GM18868 (cell line): ENCODE data around the gene BANK1.
"Not testable (repeated sequence)": the region's sequence is repeated elsewhere in the genome, so short reads cannot be mapped to it uniquely, and the experiment has no call there.

Experiments used
- ATAC-seq: cut with Tn5 transposase; IDR thresholded peaks from one replicate; pipeline ENCODE4 v1.9.1; 2021; ENCODE audit warnings: mild to moderate bottlenecking, moderate library complexity; ENCODE audit not compliant: unreplicated experiment

The BANK1 gene

GRCh38 chr4:101871962-101872676, 81.6 kb downstream of the BANK1 start:
- no peak for ATAC-seq

GRCh38 chr4:101885574-101885973, 95.0 kb downstream of the BANK1 start:
- ATAC-seq, result no peak

GRCh38 chr4:101886826-101887225, 96.3 kb downstream of the BANK1 start:
- ATAC-seq, result no peak

- ATAC-seq, result no peak
Measured at GRCh38 chr4:101888472-101888871, 97.9 kb downstream of the BANK1 start.

- ATAC-seq, result not testable (repeated sequence)
Measured at GRCh38 chr4:101905527-101905926, 115.0 kb downstream of the BANK1 start.

GRCh38 chr4:101910786-101911373, 120.3 kb downstream of the BANK1 start:
- ATAC-seq, result no peak

- ATAC-seq, result no peak
Measured at GRCh38 chr4:101911616-101912015, 121.1 kb downstream of the BANK1 start.

- ATAC-seq, result no peak
Measured at GRCh38 chr4:101914761-101915160, 124.2 kb downstream of the BANK1 start.

- ATAC-seq, result no peak
Measured at GRCh38 chr4:101919373-101919977, 128.9 kb downstream of the BANK1 start.

- no peak for ATAC-seq
Measured at GRCh38 chr4:101921370-101921769, 130.8 kb downstream of the BANK1 start.

- no peak for ATAC-seq
Measured at GRCh38 chr4:101931619-101932018, 141.1 kb downstream of the BANK1 start.

- ATAC-seq, result no peak
Measured at GRCh38 chr4:101933855-101934254, 143.3 kb downstream of the BANK1 start.

GRCh38 chr4:101938836-101939235, 148.3 kb downstream of the BANK1 start:
- ATAC-seq, result no peak

- ATAC-seq, result no peak
Measured at GRCh38 chr4:101941816-101942358, 151.4 kb downstream of the BANK1 start.

- no peak for ATAC-seq
Measured at GRCh38 chr4:101942891-101943290, 152.4 kb downstream of the BANK1 start.

GRCh38 chr4:101944649-101945048, 154.1 kb downstream of the BANK1 start:
- ATAC-seq, result no peak

GRCh38 chr4:101948055-101948454, 157.5 kb downstream of the BANK1 start:
- no peak for ATAC-seq

GRCh38 chr4:101948951-101949350, 158.4 kb downstream of the BANK1 start:
- ATAC-seq, result no peak

GRCh38 chr4:101950258-101950979, 159.9 kb downstream of the BANK1 start:
- ATAC-seq, result no peak

GRCh38 chr4:101952985-101953384, 162.5 kb downstream of the BANK1 start:
- ATAC-seq, result no peak

- no peak for ATAC-seq
Measured at GRCh38 chr4:101953949-101954348, 163.4 kb downstream of the BANK1 start.
